NCI-H748 treated with DMSO at 0.1 percent for 48 hours (cell line): Measurements from ENCODE around the gene LCORL.
A peak's percentile ranks its signal among the peaks of the same experiment; 100 is the strongest.
"Not testable (repeated sequence)": the region's sequence is repeated elsewhere in the genome, so short reads cannot be mapped to it uniquely, and the experiment has no call there.

Experiments
- DNase-seq: peaks from one replicate; lab custom pipeline; 2025; lab: John Stamatoyannopoulos, UW

LCORL gene

GRCh38 chr4:17851959-17852358, 169.6 kb downstream of the LCORL start:
- no peak for DNase-seq

GRCh38 chr4:17850295-17850694, 171.3 kb downstream of the LCORL start:
- not testable (repeated sequence) for DNase-seq

GRCh38 chr4:17846266-17846665, 175.3 kb downstream of the LCORL start:
- DNase-seq: no peak

- no peak for DNase-seq
Measured at GRCh38 chr4:17823871-17824669, 197.5 kb downstream of the LCORL start.

GRCh38 chr4:17817027-17817426, 204.5 kb downstream of the LCORL start:
- no peak for DNase-seq

- no peak for DNase-seq
Measured at GRCh38 chr4:17816142-17816541, 205.4 kb downstream of the LCORL start.

- no peak for DNase-seq
Measured at GRCh38 chr4:17814140-17814539, 207.4 kb downstream of the LCORL start.

GRCh38 chr4:17812801-17813200, 208.8 kb downstream of the LCORL start:
- DNase-seq: no peak

- DNase-seq: no peak
Measured at GRCh38 chr4:17812125-17812524, 209.4 kb downstream of the LCORL start.

- no peak for DNase-seq
Measured at GRCh38 chr4:17811078-17811603, 210.4 kb downstream of the LCORL start.

GRCh38 chr4:17810260-17811077, 211.1 kb downstream of the LCORL start, which contains the start of the genes DCAF16 and NCAPG:
Gene DCAF16, minus strand, starts transcription at chr4:17810757. Its CDS starts 6,616 bp downstream, at chr4:17804141.
Gene NCAPG, plus strand, starts transcription at chr4:17810979. Its CDS starts 99 bp downstream, at chr4:17811078.
- DNase-seq: peak; percentile 90

- DNase-seq: no peak
Measured at GRCh38 chr4:17809667-17810066, 211.9 kb downstream of the LCORL start.

GRCh38 chr4:17807446-17807845, 214.1 kb downstream of the LCORL start:
- no peak for DNase-seq

GRCh38 chr4:17805580-17806155, 215.9 kb downstream of the LCORL start:
- DNase-seq: no peak

GRCh38 chr4:17797808-17798207, 223.7 kb downstream of the LCORL start:
- DNase-seq: no peak

GRCh38 chr4:17794730-17795129, 226.8 kb downstream of the LCORL start:
- DNase-seq: no peak
